Mesothelial cell of epicardium (in vitro differentiated cells): Measurements from ENCODE around the gene BORCS5. TPM values are rescaled to one million over a fixed set of nuclear protein-coding genes. Genes with fewer than 3 reads are reported as not detected.

ENCODE experiments used
- DNase-seq, 2 experiments: peaks; one replicate each; pipeline ENCODE4 v3.0.0; 2021; ENCODE audit warnings: low spot score in 2 of 2; ENCODE audit not compliant: unreplicated experiment in 2 of 2
- H3K27ac Mint-ChIP-seq: 2 replicates; pipeline ENCODE4 v1.8.0; 2021; ENCODE audit warnings: mixed read lengths
- H3K27me3 Mint-ChIP-seq: 2 replicates; pipeline ENCODE4 v1.8.0; 2021; ENCODE audit warnings: low read depth, mixed read lengths
- H3K36me3 Mint-ChIP-seq: 2 replicates; pipeline ENCODE4 v1.8.0; 2021; ENCODE audit warnings: mixed read lengths
- H3K4me1 Mint-ChIP-seq: 2 replicates; pipeline ENCODE4 v1.8.0; 2021; ENCODE audit warnings: mixed read lengths
- H3K4me3 Mint-ChIP-seq: 2 replicates; pipeline ENCODE4 v1.8.0; 2021; ENCODE audit warnings: mild to moderate bottlenecking, moderate library complexity, mixed read lengths
- H3K9me3 Mint-ChIP-seq: 2 replicates; pipeline ENCODE4 v1.8.0; 2021; ENCODE audit warnings: mixed read lengths
- CTCF ChIP-seq: fragments of 200-600 bp; sonication (generic); IDR thresholded peaks from one replicate; pipeline ENCODE4 v1.5.0; 2021; ENCODE audit warnings: antibody characterized with exemption; ENCODE audit not compliant: unreplicated experiment
- total RNA-seq: library from RNA; stranded (reverse); gene quantifications from 3 replicates; pipeline ENCODE4 v1.2.1, GENCODE V29; 2021

Gene BORCS5
- total RNA-seq, 1 donor from 2014 or later: 11.0 TPM

DNA sequence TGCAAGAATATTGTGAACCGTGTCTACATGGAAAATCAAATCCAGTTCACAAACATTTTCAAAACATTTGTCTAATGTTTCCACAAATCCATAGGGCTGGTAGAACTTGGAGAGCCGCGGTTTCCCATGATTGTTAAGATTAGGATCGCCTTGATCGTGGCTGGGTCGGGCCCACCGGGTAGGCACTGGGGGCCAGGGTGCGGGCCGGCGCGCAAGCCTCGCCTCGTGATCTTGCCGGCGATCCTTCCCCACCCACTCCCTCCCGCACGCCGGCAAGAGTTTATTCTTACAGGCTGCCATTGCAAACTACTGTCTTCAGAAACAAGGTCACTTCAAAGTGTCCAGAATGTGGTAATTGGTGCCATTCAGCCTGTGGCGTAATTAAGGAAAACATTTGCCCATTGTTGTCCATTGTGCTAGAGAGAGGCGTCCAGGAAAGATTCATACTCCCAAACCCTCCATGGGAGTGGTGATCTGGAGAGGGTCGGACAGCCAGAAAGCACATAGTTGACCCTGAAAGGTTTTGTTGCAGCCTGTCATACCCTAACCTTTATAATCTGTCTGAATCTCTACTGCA lies 95.5 kb downstream of the BORCS5 start:
- peaks cover 12% of the 10 kb centered on the region for H3K4me1 Mint-ChIP-seq
- DNase-seq: no peak
- TF ChIP-seq CTCF: no peak
- no peak overlapping the region for H3K4me3 Mint-ChIP-seq
- H3K27ac Mint-ChIP-seq: no peak overlapping the region
- H3K9me3 Mint-ChIP-seq: no peaks in the 10 kb centered on the region
- H3K36me3 Mint-ChIP-seq: no peaks in the 10 kb centered on the region
- no peaks in the 10 kb centered on the region for H3K27me3 Mint-ChIP-seq

- DNase-seq: no peak
- no peak for TF ChIP-seq CTCF
- H3K27me3 Mint-ChIP-seq: no peaks in the 10 kb centered on the region
- H3K4me3 Mint-ChIP-seq: no peak overlapping the region
- peaks cover 12% of the 10 kb centered on the region for H3K4me1 Mint-ChIP-seq
- H3K9me3 Mint-ChIP-seq: no peaks in the 10 kb centered on the region
- no peaks in the 10 kb centered on the region for H3K36me3 Mint-ChIP-seq
- no peak overlapping the region for H3K27ac Mint-ChIP-seq
Observed at GRCh38 chr12:12453635-12454034, 96.8 kb downstream of the BORCS5 start.

- Mint-ChIP-seq H3K36me3 (no peaks in the 10 kb centered on the region), H3K9me3 (no peaks in the 10 kb centered on the region), H3K27ac (no peak overlapping the region), H3K27me3 (no peaks in the 10 kb centered on the region), H3K4me3 (no peak overlapping the region), H3K4me1 (peaks cover 12% of the 10 kb centered on the region)
- DNase-seq: no peak
- TF ChIP-seq CTCF: no peak
Observed at GRCh38 chr12:12454315-12454714, 97.4 kb downstream of the BORCS5 start.

DNA sequence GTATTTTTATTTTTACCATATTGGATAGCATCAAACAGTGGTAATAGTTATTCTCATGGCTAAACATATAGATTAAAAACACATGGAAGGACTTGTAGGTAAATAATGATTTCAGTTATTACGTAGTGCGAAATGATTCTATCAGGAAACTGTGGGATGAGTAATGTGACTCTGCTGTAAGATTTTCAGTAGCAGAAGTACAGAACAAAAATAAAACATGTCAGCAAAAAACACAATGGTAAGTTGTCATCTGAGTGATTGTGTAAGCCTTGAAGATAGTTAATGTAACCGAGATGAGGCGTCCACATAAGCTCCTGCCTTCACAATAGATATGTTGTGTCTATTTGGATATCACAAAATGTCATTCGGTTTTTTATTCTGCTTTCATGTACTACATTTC lies 99.8 kb downstream of the BORCS5 start:
- no peak for DNase-seq
- Mint-ChIP-seq H3K4me1 (peaks cover 3% of the 10 kb centered on the region), H3K9me3 (no peaks in the 10 kb centered on the region), H3K4me3 (no peak overlapping the region), H3K27me3 (no peaks in the 10 kb centered on the region), H3K36me3 (no peaks in the 10 kb centered on the region), H3K27ac (no peak overlapping the region)
- TF ChIP-seq CTCF: no peak

DNA sequence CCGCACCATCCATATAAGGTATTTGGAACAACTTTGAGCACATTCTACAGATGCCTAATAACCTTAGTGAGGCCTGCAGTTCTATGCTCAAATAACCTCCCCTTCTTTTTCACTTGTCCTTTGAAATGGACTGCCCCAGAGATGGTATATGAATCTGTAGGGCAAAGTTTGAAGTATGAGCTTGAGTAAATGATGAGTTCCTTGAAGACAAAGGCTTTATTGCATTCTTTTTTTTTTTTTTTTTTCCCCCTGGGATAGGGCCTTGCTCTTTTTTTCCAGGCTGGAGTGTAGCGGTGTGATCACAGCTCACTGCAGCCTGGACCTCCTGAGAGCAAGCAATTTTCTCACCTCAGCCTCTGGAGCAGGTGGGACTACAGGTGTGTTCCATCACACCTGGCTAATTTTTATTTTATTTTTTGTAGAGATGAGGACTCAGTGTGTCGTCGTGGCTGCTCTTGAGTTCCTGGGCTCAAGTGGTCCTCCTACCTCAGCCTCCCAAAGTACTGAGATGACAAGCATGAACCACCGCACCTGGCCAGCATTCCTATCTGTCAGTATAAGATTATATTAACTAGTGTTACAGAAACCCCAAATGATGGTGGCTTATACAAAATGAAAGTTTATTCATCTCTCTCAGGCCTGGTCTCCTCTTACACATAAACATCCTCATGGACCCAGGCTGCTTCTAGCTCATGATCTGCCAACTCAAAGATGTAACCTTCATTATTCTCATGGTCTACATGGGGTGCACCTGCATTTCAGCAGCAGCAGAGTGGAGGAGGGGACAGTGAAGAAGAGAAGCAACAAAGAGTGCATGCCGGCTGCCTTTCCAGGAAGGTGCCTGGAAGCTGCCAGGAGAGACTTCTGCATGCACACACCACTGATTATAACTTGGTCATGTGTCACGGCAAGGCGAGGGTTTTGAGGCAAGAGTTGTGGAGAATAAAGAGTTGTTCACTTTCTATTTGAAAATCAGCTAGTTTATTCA lies 104.4 kb downstream of the BORCS5 start:
- no peaks in the 10 kb centered on the region for H3K36me3 Mint-ChIP-seq

More for the DNA sequence above, 104.4 kb downstream of the BORCS5 start:
- DNase-seq: no peak
- Mint-ChIP-seq H3K27me3 (no peaks in the 10 kb centered on the region), H3K27ac (no peak overlapping the region), H3K4me1 (peaks cover 3% of the 10 kb centered on the region), H3K4me3 (no peak overlapping the region), H3K9me3 (no peaks in the 10 kb centered on the region)
- no peak for TF ChIP-seq CTCF
